ENCODE results near the gene GLB1L2.

GLB1L2 gene

GRCh38 chr11:134391656-134392055, 59.9 kb downstream of the GLB1L2 start:
- TF ChIP-seq EZH2phosphoT487 (IDR thresholded peaks at IDR 0.05; ENCODE audit: borderline replicate concordance), result no peak
- no peak for TF ChIP-seq CTCF (conservative IDR thresholded peaks at IDR 0.05; ENCODE audit: low read length)
- Histone ChIP-seq H3K4me2 (ENCODE audit: low read depth, low read length, poor library complexity, severe bottlenecking) (no peak overlapping the region), H3K9ac (ENCODE audit: low read depth, low read length, poor library complexity, severe bottlenecking) (no peak overlapping the region), H3K27me3 (ENCODE audit: insufficient read depth, low read length, poor library complexity, severe bottlenecking) (no peaks in the 10 kb centered on the region), H3K36me3 (ENCODE audit: insufficient read depth, low read length) (no peaks in the 10 kb centered on the region), H3K4me1 (ENCODE audit: insufficient read depth, low read length, poor library complexity, severe bottlenecking) (peaks cover 10% of the 10 kb centered on the region), H3F3A (ENCODE audit: low read depth) (no peaks in the 10 kb centered on the region), H3K79me2 (ENCODE audit: insufficient read depth, low read length) (no peaks in the 10 kb centered on the region), H3K9me2 (replicated peaks; ENCODE audit: low read depth, low read length) (no peaks in the 10 kb centered on the region), H4K20me1 (ENCODE audit: insufficient read depth, low read length, poor library complexity, severe bottlenecking) (no peaks in the 10 kb centered on the region), H2AFZ (ENCODE audit: low read length) (no peak overlapping the region), H3K9me3 (ENCODE audit: insufficient read depth, low read depth, low read length) (peaks cover 9% of the 10 kb centered on the region; the same call in 1 of the 2 replicates), H3K4me3 (ENCODE audit: low read length, poor library complexity, severe bottlenecking) (no peak overlapping the region)

GRCh38 chr11:134392953-134393615, 61.3 kb downstream of the GLB1L2 start:
- H3F3A ChIP-seq (ENCODE audit: low read depth), result no peaks in the 10 kb centered on the region
- no peaks in the 10 kb centered on the region for H3K27me3 ChIP-seq (ENCODE audit: insufficient read depth, low read length, poor library complexity, severe bottlenecking)
- H3K4me1 ChIP-seq (ENCODE audit: insufficient read depth, low read length, poor library complexity, severe bottlenecking), result no peaks in the 10 kb centered on the region
- no peak overlapping the region for H3K4me3 ChIP-seq (ENCODE audit: low read length, poor library complexity, severe bottlenecking)
- no peaks in the 10 kb centered on the region for H3K79me2 ChIP-seq (ENCODE audit: insufficient read depth, low read length)
- H3K4me2 ChIP-seq (ENCODE audit: low read depth, low read length, poor library complexity, severe bottlenecking), result no peak overlapping the region
- H4K20me1 ChIP-seq (ENCODE audit: insufficient read depth, low read length, poor library complexity, severe bottlenecking), result no peaks in the 10 kb centered on the region
- H3K36me3 ChIP-seq (ENCODE audit: insufficient read depth, low read length), result no peaks in the 10 kb centered on the region
- H3K9me3 ChIP-seq (ENCODE audit: insufficient read depth, low read depth, low read length), result peaks cover 9% of the 10 kb centered on the region; the same call in 1 of the 2 replicates
- no peak overlapping the region for H3K9ac ChIP-seq (ENCODE audit: low read depth, low read length, poor library complexity, severe bottlenecking)
- no peak for TF ChIP-seq EZH2phosphoT487 (IDR thresholded peaks at IDR 0.05; ENCODE audit: borderline replicate concordance)
- TF ChIP-seq CTCF (conservative IDR thresholded peaks at IDR 0.05; ENCODE audit: low read length), result no peak
- H3K9me2 ChIP-seq (replicated peaks; ENCODE audit: low read depth, low read length), result no peaks in the 10 kb centered on the region
- no peak overlapping the region for H2AFZ ChIP-seq (ENCODE audit: low read length)

- TF ChIP-seq EZH2phosphoT487 (IDR thresholded peaks at IDR 0.05; ENCODE audit: borderline replicate concordance), result no peak
- Histone ChIP-seq H3K36me3 (ENCODE audit: insufficient read depth, low read length) (no peaks in the 10 kb centered on the region), H2AFZ (ENCODE audit: low read length) (no peak overlapping the region), H3K79me2 (ENCODE audit: insufficient read depth, low read length) (no peaks in the 10 kb centered on the region), H3K9ac (ENCODE audit: low read depth, low read length, poor library complexity, severe bottlenecking) (no peak overlapping the region), H3K4me2 (ENCODE audit: low read depth, low read length, poor library complexity, severe bottlenecking) (no peak overlapping the region), H4K20me1 (ENCODE audit: insufficient read depth, low read length, poor library complexity, severe bottlenecking) (no peaks in the 10 kb centered on the region), H3K4me3 (ENCODE audit: low read length, poor library complexity, severe bottlenecking) (no peak overlapping the region), H3K9me2 (replicated peaks; ENCODE audit: low read depth, low read length) (no peaks in the 10 kb centered on the region), H3K4me1 (ENCODE audit: insufficient read depth, low read length, poor library complexity, severe bottlenecking) (no peaks in the 10 kb centered on the region), H3K27me3 (ENCODE audit: insufficient read depth, low read length, poor library complexity, severe bottlenecking) (no peaks in the 10 kb centered on the region), H3F3A (ENCODE audit: low read depth) (no peaks in the 10 kb centered on the region), H3K9me3 (ENCODE audit: insufficient read depth, low read depth, low read length) (peaks cover 14% of the 10 kb centered on the region; the same call in 1 of the 2 replicates)
Observed at GRCh38 chr11:134393638-134394037, 61.9 kb downstream of the GLB1L2 start.

- no peaks in the 10 kb centered on the region for H3K4me1 ChIP-seq (ENCODE audit: insufficient read depth, low read length, poor library complexity, severe bottlenecking)
- H3K9me2 ChIP-seq (replicated peaks; ENCODE audit: low read depth, low read length), result no peaks in the 10 kb centered on the region
- TF ChIP-seq CTCF (conservative IDR thresholded peaks at IDR 0.05; ENCODE audit: low read length), result no peak
- TF ChIP-seq EZH2phosphoT487 (IDR thresholded peaks at IDR 0.05; ENCODE audit: borderline replicate concordance), result no peak
- no peak overlapping the region for H3K4me3 ChIP-seq (ENCODE audit: low read length, poor library complexity, severe bottlenecking)
- H3K79me2 ChIP-seq (ENCODE audit: insufficient read depth, low read length), result no peaks in the 10 kb centered on the region
- no peaks in the 10 kb centered on the region for H3K27me3 ChIP-seq (ENCODE audit: insufficient read depth, low read length, poor library complexity, severe bottlenecking)
- H4K20me1 ChIP-seq (ENCODE audit: insufficient read depth, low read length, poor library complexity, severe bottlenecking), result no peaks in the 10 kb centered on the region
- no peaks in the 10 kb centered on the region for H3K36me3 ChIP-seq (ENCODE audit: insufficient read depth, low read length)
- no peak overlapping the region for H2AFZ ChIP-seq (ENCODE audit: low read length)
- H3K9ac ChIP-seq (ENCODE audit: low read depth, low read length, poor library complexity, severe bottlenecking), result no peak overlapping the region
- no peak overlapping the region for H3K4me2 ChIP-seq (ENCODE audit: low read depth, low read length, poor library complexity, severe bottlenecking)
- no peaks in the 10 kb centered on the region for H3F3A ChIP-seq (ENCODE audit: low read depth)
- peaks cover 18% of the 10 kb centered on the region; the same call in 1 of the 2 replicates for H3K9me3 ChIP-seq (ENCODE audit: insufficient read depth, low read depth, low read length)
Observed at GRCh38 chr11:134394311-134394710, 62.5 kb downstream of the GLB1L2 start.
